WTC11 (cell line): Measurements from ENCODE around the gene TBC1D1. TPM values are rescaled to one million over a fixed set of nuclear protein-coding genes. Genes with fewer than 3 reads are reported as not detected.

Source experiments
- ATAC-seq: fragments of 200-7000 bp; cut with Tn5 transposase; 2 replicates; pipeline ENCODE4 v1.10.0; 2021; ENCODE audit warnings: mild to moderate bottlenecking, moderate library complexity
- CTCF ChIA-PET: fragments of 300-600 bp; sonication (Branson Sonifier 250); formaldehyde crosslinking; loops from one replicate; lab custom pipeline; 2021; ENCODE audit warnings: antibody characterized with exemption; lab: Charles Lee
- POLR2A ChIA-PET: fragments of 350-600 bp; sonication (Branson Sonifier 250); formaldehyde crosslinking; loops from one replicate; lab custom pipeline; 2021; ENCODE audit warnings: antibody characterized with exemption; lab: Charles Lee
- DNase-seq: peaks from one replicate; pipeline ENCODE4 v3.0.0; 2021; ENCODE audit warnings: low spot score
- H3K27ac Mint-ChIP-seq: 2 replicates; pipeline ENCODE4 v1.8.0; 2021; ENCODE audit warnings: mixed read lengths
- H3K27me3 Mint-ChIP-seq: 2 replicates; pipeline ENCODE4 v1.8.0; 2021; ENCODE audit warnings: low read depth, mild to moderate bottlenecking, moderate library complexity, mixed read lengths
- H3K36me3 Mint-ChIP-seq: 2 replicates; pipeline ENCODE4 v1.8.0; 2021; ENCODE audit warnings: mixed read lengths
- H3K4me1 Mint-ChIP-seq: 2 replicates; pipeline ENCODE4 v1.8.0; 2022; ENCODE audit warnings: mixed read lengths
- H3K4me3 Mint-ChIP-seq: 2 replicates; pipeline ENCODE4 v1.8.0; 2021; ENCODE audit warnings: mild to moderate bottlenecking, moderate library complexity, mixed read lengths
- H3K9me3 Mint-ChIP-seq: 2 replicates; pipeline ENCODE4 v1.8.0; 2021; ENCODE audit warnings: mixed read lengths
- CREB1 ChIP-seq: sonication (generic); formaldehyde crosslinking; IDR thresholded peaks from 2 replicates; pipeline ENCODE4 v1.8.0; 2023; ENCODE audit warnings: mild to moderate bottlenecking, missing genetic modification reagents
- CTCF ChIP-seq: fragments of 200-600 bp; IDR thresholded peaks from 2 replicates; pipeline ENCODE4 v1.8.0; 2022; ENCODE audit warnings: antibody characterized with exemption
- FOXP1 ChIP-seq: sonication (generic); formaldehyde crosslinking; IDR thresholded peaks from 2 replicates; pipeline ENCODE4 v1.8.0; 2022; ENCODE audit warnings: missing genetic modification reagents, mild to moderate bottlenecking, moderate library complexity, borderline replicate concordance
- HMGA2 ChIP-seq: fragments of 250-450 bp; sonication (Bioruptor Pico); IDR thresholded peaks from 2 replicates; pipeline ENCODE4 v1.4.0; 2021; ENCODE audit warnings: mild to moderate bottlenecking, moderate library complexity
- JAZF1 ChIP-seq: fragments of 250-450 bp; sonication (Bioruptor Pico); IDR thresholded peaks from 2 replicates; pipeline ENCODE4 v1.9.0; 2021; ENCODE audit warnings: moderate library complexity, mild to moderate bottlenecking, inconsistent platforms
- MXD4 ChIP-seq: fragments of 250-450 bp; sonication (Bioruptor Pico); IDR thresholded peaks from 2 replicates; pipeline ENCODE4 v1.8.0; 2021; ENCODE audit warnings: mild to moderate bottlenecking, moderate library complexity, borderline replicate concordance
- NFE2L1 ChIP-seq: sonication (generic); formaldehyde crosslinking; IDR thresholded peaks from 2 replicates; pipeline ENCODE4 v1.8.1; 2023; ENCODE audit warnings: missing genetic modification reagents
- NR3C1 ChIP-seq: sonication (generic); formaldehyde crosslinking; conservative IDR thresholded peaks from 2 replicates; pipeline ENCODE4 v1.8.1; 2023; ENCODE audit warnings: low read depth, mild to moderate bottlenecking, missing genetic modification reagents
- RELA ChIP-seq: sonication (generic); formaldehyde crosslinking; IDR thresholded peaks from 2 replicates; pipeline ENCODE4 v1.8.1; 2022; ENCODE audit warnings: missing genetic modification reagents, mild to moderate bottlenecking, borderline replicate concordance
- RORB ChIP-seq: fragments of 250-450 bp; sonication (Bioruptor Pico); IDR thresholded peaks from 2 replicates; pipeline ENCODE4 v1.9.0; 2021; ENCODE audit warnings: mild to moderate bottlenecking
- SMAD4 ChIP-seq: sonication (generic); formaldehyde crosslinking; IDR thresholded peaks from 2 replicates; pipeline ENCODE4 v1.8.0; 2022; ENCODE audit warnings: mild to moderate bottlenecking, missing genetic modification reagents
- STAT6 ChIP-seq: sonication (generic); formaldehyde crosslinking; conservative IDR thresholded peaks from 2 replicates; pipeline ENCODE4 v1.8.1; 2023; ENCODE audit warnings: mild to moderate bottlenecking, low read depth, missing genetic modification reagents, moderate library complexity
- TEAD4 ChIP-seq: sonication (generic); formaldehyde crosslinking; IDR thresholded peaks from 2 replicates; pipeline ENCODE4 v1.8.0; 2022; ENCODE audit warnings: mild to moderate bottlenecking, missing genetic modification reagents
- USF2 ChIP-seq: sonication (generic); formaldehyde crosslinking; IDR thresholded peaks from 2 replicates; pipeline ENCODE4 v1.8.1; 2023; ENCODE audit warnings: mild to moderate bottlenecking, missing genetic modification reagents, moderate library complexity
- ZBTB21 ChIP-seq: sonication (generic); formaldehyde crosslinking; IDR thresholded peaks from 2 replicates; pipeline ENCODE4 v1.8.1; 2023; ENCODE audit warnings: mild to moderate bottlenecking, missing genetic modification reagents, borderline replicate concordance
- ZNF138 ChIP-seq: sonication (generic); formaldehyde crosslinking; conservative IDR thresholded peaks from 2 replicates; pipeline ENCODE4 v1.8.1; 2022; ENCODE audit warnings: mild to moderate bottlenecking, moderate library complexity, missing genetic modification reagents
- ZNF263 ChIP-seq: sonication (generic); formaldehyde crosslinking; IDR thresholded peaks from 2 replicates; pipeline ENCODE4 v1.8.1; 2022; ENCODE audit warnings: low read depth, mild to moderate bottlenecking, moderate library complexity, missing genetic modification reagents
- ZNF532 ChIP-seq: fragments of 250-450 bp; sonication (Bioruptor Pico); IDR thresholded peaks from 2 replicates; pipeline ENCODE4 v1.9.0; 2021; ENCODE audit warnings: mild to moderate bottlenecking, borderline replicate concordance
- ZSCAN18 ChIP-seq: fragments of 250-450 bp; sonication (Bioruptor Pico); IDR thresholded peaks from 2 replicates; pipeline ENCODE4 v2.1.2; 2022; ENCODE audit warnings: mild to moderate bottlenecking, moderate library complexity
- total RNA-seq: library from RNA; stranded (reverse); gene quantifications from 3 replicates; pipeline ENCODE4 v1.2.3, GENCODE V29; 2021

TBC1D1 gene
- total RNA-seq, 1 experiment from 2014 or later: 134 TPM

- TF ChIP-seq RELA (CRISPR knock-in tag) (no peak), NFE2L1 (CRISPR knock-in tag) (no peak)
These were observed 199.8 kb downstream of the TBC1D1 start (continued) for GRCh38 chr4:38090455-38091246.

- TF ChIP-seq HMGA2 (CRISPR knock-in tag): no peak
- TF ChIP-seq SMAD4 (CRISPR knock-in tag): no peak
- no peak for TF ChIP-seq JAZF1 (CRISPR knock-in tag)
- no peak for TF ChIP-seq STAT6
- Mint-ChIP-seq H3K9me3 (peaks cover 4% of the 10 kb centered on the region; the same call in 1 of the 2 replicates), H3K36me3 (peaks cover 32% of the 10 kb centered on the region), H3K4me1 (peaks cover 35% of the 10 kb centered on the region), H3K27me3 (no peaks in the 10 kb centered on the region), H3K4me3 (no peak overlapping the region), H3K27ac (no peak overlapping the region)
- ATAC-seq (no peak), DNase-seq (no peak)
- POLR2A ChIA-PET: no interaction called here
- CTCF ChIA-PET: interaction anchor here (1.2 kb wide), 1 partner anchor 63 kb away, joined by 3 read pairs; no protein-coding TSS in a partner anchor
These were observed 200.8 kb downstream of the TBC1D1 start for GRCh38 chr4:38091636-38092035.

GRCh38 chr4:38092701-38093100 lies 201.8 kb downstream of the TBC1D1 start:
- ATAC-seq: no peak
- TF ChIP-seq CREB1: no peak
- no peak for TF ChIP-seq ZNF532
- TF ChIP-seq ZNF263: no peak
- no peak for TF ChIP-seq USF2 (CRISPR knock-in tag)
- TF ChIP-seq ZBTB21 (CRISPR knock-in tag): no peak
- TF ChIP-seq TEAD4 (CRISPR knock-in tag): no peak
- no peak for TF ChIP-seq NR3C1 (CRISPR knock-in tag)
- TF ChIP-seq SMAD4 (CRISPR knock-in tag): no peak
- TF ChIP-seq FOXP1 (CRISPR knock-in tag): no peak
- TF ChIP-seq ZNF138 (CRISPR knock-in tag): no peak
- no peak for TF ChIP-seq CTCF
- TF ChIP-seq MXD4 (CRISPR knock-in tag): no peak
- no peak for TF ChIP-seq RORB (CRISPR knock-in tag)
- TF ChIP-seq ZSCAN18 (CRISPR knock-in tag): no peak
- CTCF ChIA-PET: interaction anchor here (0.7 kb wide), 1 partner anchor 484 kb away, joined by 3 read pairs; no protein-coding TSS in a partner anchor
- peaks cover 35% of the 10 kb centered on the region for H3K36me3 Mint-ChIP-seq
- POLR2A ChIA-PET: no interaction called here
- no peak overlapping the region for H3K27ac Mint-ChIP-seq
- H3K4me1 Mint-ChIP-seq: peaks cover 26% of the 10 kb centered on the region
- DNase-seq: no peak
- no peaks in the 10 kb centered on the region for H3K9me3 Mint-ChIP-seq
- H3K4me3 Mint-ChIP-seq: no peak overlapping the region
- H3K27me3 Mint-ChIP-seq: no peaks in the 10 kb centered on the region
